Endothelial cell of umbilical vein (primary cell): ENCODE data around the gene SSH3.

ENCODE experiments used
- CTCF ChIP-seq, 2 donors: IDR thresholded peaks; 1 replicate in 1 of 2; 2 replicates in 1 of 2; pipeline ENCODE4 v1.5.1; 2011; ENCODE audit warnings: low read length in 2 of 2, mild to moderate bottlenecking in 2 of 2, moderate library complexity in 2 of 2, control low read depth in 1 of 2, inconsistent platforms in 1 of 2, low read depth in 1 of 2; ENCODE audit not compliant: insufficient read depth in 1 of 2; ENCODE audit errors: extremely low read depth in 1 of 2
- EZH2 ChIP-seq: IDR thresholded peaks from 2 replicates; pipeline ENCODE4 v1.6.1; 2012; ENCODE audit warnings: borderline replicate concordance, low read depth, mild to moderate bottlenecking, moderate library complexity, low read length, inconsistent platforms; ENCODE audit not compliant: severe bottlenecking
- GATA2 ChIP-seq: IDR thresholded peaks from 2 replicates; pipeline ENCODE4 v1.7.0; 2011; ENCODE audit warnings: low read depth, mild to moderate bottlenecking, moderate library complexity, mixed read lengths, low read length; ENCODE audit not compliant: insufficient read length, insufficient read depth
- POLR2A ChIP-seq: IDR thresholded peaks from 2 replicates; pipeline ENCODE4 v1.6.1; 2012; ENCODE audit warnings: low read depth, mild to moderate bottlenecking, control low read depth, low read length
- POLR2AphosphoS5 ChIP-seq: IDR thresholded peaks from 2 replicates; pipeline ENCODE4 v1.6.1; 2012; ENCODE audit warnings: low read depth, mild to moderate bottlenecking, control low read depth, low read length, moderate library complexity; ENCODE audit not compliant: insufficient read depth

GRCh38 chr11:67332081-67332691 lies 28.9 kb downstream of the SSH3 start:
- TF ChIP-seq CTCF (IDR thresholded peaks at IDR 0.05; ENCODE audit: extremely low read depth in 1 of 2, insufficient read depth in 1 of 2, low read depth in 1 of 2, low read length in 2 of 2) (no peak), POLR2A (no peak), GATA2 (no peak), POLR2AphosphoS5 (no peak), EZH2 (no peak)
